Type B pancreatic cell (in vitro differentiated cells): ENCODE data around the gene DNAJC13. TPM values are rescaled to one million over a fixed set of nuclear protein-coding genes. Genes with fewer than 3 reads are reported as not detected.

ENCODE experiments used
- DNase-seq: peaks from one replicate; pipeline ENCODE4 v3.0.0; 2021; ENCODE audit warnings: mixed read lengths; ENCODE audit not compliant: unreplicated experiment; ENCODE audit errors: extremely low spot score
- H3K27ac Mint-ChIP-seq: 2 replicates; pipeline ENCODE4 v1.8.0; 2021; ENCODE audit warnings: mild to moderate bottlenecking, mixed read lengths
- H3K27me3 Mint-ChIP-seq: 2 replicates; pipeline ENCODE4 v1.8.0; 2021; ENCODE audit warnings: mixed read lengths
- H3K36me3 Mint-ChIP-seq: 2 replicates; pipeline ENCODE4 v1.8.0; 2021; ENCODE audit warnings: mixed read lengths
- H3K4me1 Mint-ChIP-seq: one replicate; pipeline ENCODE4 v1.8.0; 2021; ENCODE audit warnings: mixed read lengths; ENCODE audit not compliant: unreplicated experiment
- H3K4me3 Mint-ChIP-seq: 2 replicates; pipeline ENCODE4 v1.8.0; 2021; ENCODE audit warnings: mild to moderate bottlenecking, mixed read lengths
- H3K9me3 Mint-ChIP-seq: 2 replicates; pipeline ENCODE4 v1.8.0; 2021; ENCODE audit warnings: mixed read lengths
- CTCF ChIP-seq: fragments of 200-600 bp; sonication (generic); conservative IDR thresholded peaks from 2 replicates; pipeline ENCODE4 v1.5.0; 2021; ENCODE audit warnings: antibody characterized with exemption, mild to moderate bottlenecking
- total RNA-seq: library from RNA; stranded (reverse); gene quantifications from 2 replicates; pipeline ENCODE4 v1.2.1, GENCODE V29; 2021; ENCODE audit warnings: low replicate concordance

Gene DNAJC13
- total RNA-seq, 1 donor from 2014 or later: 34.0 TPM

- H3K36me3 Mint-ChIP-seq: peaks cover 46% of the 10 kb centered on the region
These were observed 91.8 kb downstream of the DNAJC13 start for GRCh38 chr3:132509096-132509495.

GRCh38 chr3:132509506-132509905 is 92.2 kb downstream of the DNAJC13 start:
- peaks cover 46% of the 10 kb centered on the region for H3K36me3 Mint-ChIP-seq
- H3K9me3 Mint-ChIP-seq: no peaks in the 10 kb centered on the region
- H3K4me3 Mint-ChIP-seq: no peak overlapping the region
- no peaks in the 10 kb centered on the region for H3K4me1 Mint-ChIP-seq
- H3K27me3 Mint-ChIP-seq: no peaks in the 10 kb centered on the region
- no peak overlapping the region for H3K27ac Mint-ChIP-seq
- DNase-seq: no peak
- TF ChIP-seq CTCF: no peak

More at GRCh38 chr3:132509096-132509495, 91.8 kb downstream of the DNAJC13 start:
- no peaks in the 10 kb centered on the region for H3K9me3 Mint-ChIP-seq
- H3K27me3 Mint-ChIP-seq: no peaks in the 10 kb centered on the region
- no peak overlapping the region for H3K27ac Mint-ChIP-seq
- DNase-seq: no peak
- no peak for TF ChIP-seq CTCF
- no peak overlapping the region for H3K4me3 Mint-ChIP-seq
- no peaks in the 10 kb centered on the region for H3K4me1 Mint-ChIP-seq

GRCh38 chr3:132513057-132513456 is 95.8 kb downstream of the DNAJC13 start:
- Mint-ChIP-seq H3K9me3 (no peaks in the 10 kb centered on the region), H3K27ac (no peak overlapping the region), H3K4me1 (no peaks in the 10 kb centered on the region), H3K36me3 (peaks cover 34% of the 10 kb centered on the region), H3K4me3 (no peak overlapping the region), H3K27me3 (no peaks in the 10 kb centered on the region)
- no peak for TF ChIP-seq CTCF
- DNase-seq: no peak

DNA sequence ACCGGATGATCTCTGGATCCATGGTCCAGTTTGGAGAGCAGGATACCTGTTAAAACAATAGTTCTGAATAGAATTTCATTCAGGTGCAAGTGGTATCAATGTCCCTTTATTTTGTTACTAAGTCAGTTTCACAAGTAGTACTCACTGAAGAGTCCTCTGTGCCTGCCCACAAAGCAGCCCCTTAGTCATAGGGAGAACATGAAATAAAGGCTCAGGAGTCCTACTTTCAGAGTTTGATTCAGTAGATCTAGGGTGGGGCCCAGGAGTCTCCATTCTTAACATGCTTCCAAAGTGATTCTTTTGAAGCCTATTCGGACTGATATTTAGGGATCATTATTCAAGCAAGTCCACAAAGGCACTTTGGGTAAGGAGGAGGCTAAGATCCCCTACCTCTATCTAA is 100.0 kb downstream of the DNAJC13 start:
- no peak for TF ChIP-seq CTCF
- Mint-ChIP-seq H3K36me3 (peaks cover 24% of the 10 kb centered on the region), H3K9me3 (no peaks in the 10 kb centered on the region), H3K4me3 (no peak overlapping the region), H3K4me1 (no peaks in the 10 kb centered on the region), H3K27me3 (no peaks in the 10 kb centered on the region), H3K27ac (no peak overlapping the region)
- no peak for DNase-seq

GRCh38 chr3:132519914-132520313 is 102.6 kb downstream of the DNAJC13 start:
- no peak overlapping the region for H3K27ac Mint-ChIP-seq
- H3K27me3 Mint-ChIP-seq: no peaks in the 10 kb centered on the region
- H3K4me3 Mint-ChIP-seq: no peak overlapping the region
- H3K9me3 Mint-ChIP-seq: no peaks in the 10 kb centered on the region
- DNase-seq: no peak
- no peak for TF ChIP-seq CTCF
- peaks cover 26% of the 10 kb centered on the region for H3K36me3 Mint-ChIP-seq
- no peaks in the 10 kb centered on the region for H3K4me1 Mint-ChIP-seq

- no peak overlapping the region for H3K27ac Mint-ChIP-seq
- no peak for TF ChIP-seq CTCF
- H3K36me3 Mint-ChIP-seq: peaks cover 31% of the 10 kb centered on the region
- H3K4me3 Mint-ChIP-seq: no peak overlapping the region
- DNase-seq: no peak
- H3K9me3 Mint-ChIP-seq: no peaks in the 10 kb centered on the region
- H3K4me1 Mint-ChIP-seq: no peaks in the 10 kb centered on the region
- H3K27me3 Mint-ChIP-seq: no peaks in the 10 kb centered on the region
These were observed 104.6 kb downstream of the DNAJC13 start for GRCh38 chr3:132521901-132522300.
